ENCODE measurements around the gene CPNE4.

GRCh38 chr3:132020058-132020457 lies 14.8 kb downstream of the CPNE4 start:
- TF ChIP-seq CTCF (IDR thresholded peaks at IDR 0.05 in 4 of 5, conservative IDR thresholded peaks at IDR 0.05 in 1 of 5), result no peak
- TF ChIP-seq POLR2A (IDR thresholded peaks at IDR 0.05), result no peak
